Duodenal mucosa (tissue), 2 donors: ENCODE data around the gene MAP3K4.

Experiments
- H3K27ac ChIP-seq: one replicate; pipeline ENCODE4 v1.7.0; 2013; ENCODE audit warnings: low read depth, low read length
- H3K27me3 ChIP-seq, 2 donors: one replicate each; pipeline ENCODE4 v1.7.0; 2013; ENCODE audit warnings: low read length in 2 of 2, control low read depth in 1 of 2; ENCODE audit not compliant: insufficient read depth in 2 of 2, control insufficient read depth in 1 of 2
- H3K36me3 ChIP-seq, 2 donors: one replicate each; pipeline ENCODE4 v1.7.0; 2013; ENCODE audit warnings: low read length in 2 of 2, control low read depth in 1 of 2; ENCODE audit not compliant: insufficient read depth in 2 of 2, control insufficient read depth in 1 of 2
- H3K4me1 ChIP-seq, 2 donors: one replicate each; pipeline ENCODE4 v1.7.0; 2013; ENCODE audit warnings: low read length in 2 of 2, control low read depth in 1 of 2; ENCODE audit not compliant: insufficient read depth in 2 of 2, control insufficient read depth in 1 of 2
- H3K4me3 ChIP-seq, 2 donors: one replicate each; pipeline ENCODE4 v1.7.0; 2013; ENCODE audit warnings: low read length in 2 of 2, low read depth in 1 of 2
- H3K9ac ChIP-seq, 2 donors: one replicate each; pipeline ENCODE4 v1.7.0; 2013; ENCODE audit warnings: low read length in 2 of 2, low read depth in 1 of 2
- H3K9me3 ChIP-seq, 2 donors: one replicate each; pipeline ENCODE4 v1.7.0; 2013; ENCODE audit warnings: low read length in 2 of 2, control low read depth in 1 of 2; ENCODE audit not compliant: control insufficient read depth in 1 of 2

MAP3K4 gene

GRCh38 chr6:161139766-161140553, 148.4 kb downstream of the MAP3K4 start:
- no peaks in the 10 kb centered on the region for H3K36me3 ChIP-seq
- no peak overlapping the region for H3K4me3 ChIP-seq
- H3K9me3 ChIP-seq = no peaks in the 10 kb centered on the region
- no peak overlapping the region for H3K27ac ChIP-seq
- H3K4me1 ChIP-seq = no peaks in the 10 kb centered on the region
- H3K27me3 ChIP-seq = no peaks in the 10 kb centered on the region
- no peak overlapping the region for H3K9ac ChIP-seq

DNA sequence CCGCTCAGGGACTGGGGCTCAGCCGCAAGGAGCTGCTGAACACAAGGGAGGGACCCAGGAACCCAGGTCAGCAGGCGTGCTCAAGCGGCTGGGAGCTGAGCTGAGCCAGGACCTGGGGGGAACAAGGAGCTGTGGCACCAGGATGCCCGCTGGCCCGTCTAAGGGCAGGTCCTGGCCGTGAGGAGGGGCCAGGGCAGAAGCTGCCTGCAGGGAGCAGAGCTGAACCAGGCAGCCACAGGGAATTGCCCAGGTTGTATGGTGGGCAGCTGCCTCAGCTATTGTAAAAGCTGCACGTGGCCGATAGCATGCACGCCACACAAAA, 148.9 kb downstream of the MAP3K4 start:
- H3K4me3 ChIP-seq = no peak overlapping the region
- H3K36me3 ChIP-seq = no peaks in the 10 kb centered on the region
- H3K27ac ChIP-seq = no peak overlapping the region

DNA sequence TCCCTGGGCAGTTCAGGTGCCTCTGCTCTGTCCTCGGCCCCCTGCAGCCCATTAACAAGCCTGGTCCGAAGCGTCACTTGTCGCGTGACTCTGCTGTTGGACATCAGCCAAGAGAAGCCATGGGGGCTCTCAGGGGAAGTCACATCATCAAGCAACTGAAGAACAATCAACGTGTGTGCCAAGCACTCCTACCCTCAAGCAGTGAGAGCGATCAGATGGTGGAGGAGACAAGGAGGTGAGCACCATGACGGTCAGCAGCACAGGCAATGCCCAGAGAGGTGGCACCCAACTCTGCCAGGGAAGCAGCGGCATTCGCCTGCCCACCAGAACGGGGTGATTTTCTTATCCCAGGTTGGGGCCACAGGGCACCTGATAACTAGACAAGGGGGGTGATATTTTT, 149.6 kb downstream of the MAP3K4 start:
- no peak overlapping the region for H3K4me3 ChIP-seq
- H3K9me3 ChIP-seq = no peaks in the 10 kb centered on the region
- H3K27ac ChIP-seq = no peak overlapping the region
- no peaks in the 10 kb centered on the region for H3K36me3 ChIP-seq
- no peaks in the 10 kb centered on the region for H3K4me1 ChIP-seq
- H3K27me3 ChIP-seq = no peaks in the 10 kb centered on the region
- no peak overlapping the region for H3K9ac ChIP-seq

More for the DNA sequence above, 148.9 kb downstream of the MAP3K4 start:
- Histone ChIP-seq H3K9ac (no peak overlapping the region), H3K4me1 (no peaks in the 10 kb centered on the region), H3K27me3 (no peaks in the 10 kb centered on the region), H3K9me3 (no peaks in the 10 kb centered on the region)

- Histone ChIP-seq H3K9ac (no peak overlapping the region), H3K4me1 (no peaks in the 10 kb centered on the region), H3K36me3 (no peaks in the 10 kb centered on the region), H3K4me3 (no peak overlapping the region), H3K27ac (no peak overlapping the region), H3K27me3 (no peaks in the 10 kb centered on the region), H3K9me3 (no peaks in the 10 kb centered on the region)
Measured at GRCh38 chr6:161142957-161143296, 151.4 kb downstream of the MAP3K4 start.

- no peaks in the 10 kb centered on the region for H3K36me3 ChIP-seq
- H3K27me3 ChIP-seq = no peaks in the 10 kb centered on the region
- no peaks in the 10 kb centered on the region for H3K4me1 ChIP-seq
- no peak overlapping the region for H3K9ac ChIP-seq
- H3K4me3 ChIP-seq = no peak overlapping the region
- H3K27ac ChIP-seq = no peak overlapping the region
- no peaks in the 10 kb centered on the region for H3K9me3 ChIP-seq
Measured at GRCh38 chr6:161143663-161144430, 152.3 kb downstream of the MAP3K4 start.

GRCh38 chr6:161150136-161150535, 158.6 kb downstream of the MAP3K4 start:
- Histone ChIP-seq H3K4me3 (no peak overlapping the region), H3K4me1 (no peaks in the 10 kb centered on the region), H3K9me3 (no peaks in the 10 kb centered on the region), H3K9ac (no peak overlapping the region), H3K27me3 (no peaks in the 10 kb centered on the region), H3K36me3 (no peaks in the 10 kb centered on the region), H3K27ac (no peak overlapping the region)

- no peak overlapping the region for H3K9ac ChIP-seq
- H3K4me1 ChIP-seq = no peaks in the 10 kb centered on the region
- no peak overlapping the region for H3K27ac ChIP-seq
- no peaks in the 10 kb centered on the region for H3K27me3 ChIP-seq
- H3K9me3 ChIP-seq = no peaks in the 10 kb centered on the region
- H3K36me3 ChIP-seq = no peaks in the 10 kb centered on the region
- no peak overlapping the region for H3K4me3 ChIP-seq
Measured at GRCh38 chr6:161150566-161150965, 159.0 kb downstream of the MAP3K4 start.

GRCh38 chr6:161151059-161151645, 159.6 kb downstream of the MAP3K4 start:
- Histone ChIP-seq H3K4me3 (no peak overlapping the region), H3K9ac (no peak overlapping the region), H3K36me3 (no peaks in the 10 kb centered on the region), H3K27me3 (no peaks in the 10 kb centered on the region), H3K4me1 (no peaks in the 10 kb centered on the region), H3K27ac (no peak overlapping the region), H3K9me3 (no peaks in the 10 kb centered on the region)

GRCh38 chr6:161151660-161152526, 160.3 kb downstream of the MAP3K4 start:
- Histone ChIP-seq H3K27me3 (no peaks in the 10 kb centered on the region), H3K9me3 (no peaks in the 10 kb centered on the region), H3K4me3 (no peak overlapping the region), H3K4me1 (no peaks in the 10 kb centered on the region), H3K9ac (no peak overlapping the region), H3K27ac (no peak overlapping the region), H3K36me3 (no peaks in the 10 kb centered on the region)

DNA sequence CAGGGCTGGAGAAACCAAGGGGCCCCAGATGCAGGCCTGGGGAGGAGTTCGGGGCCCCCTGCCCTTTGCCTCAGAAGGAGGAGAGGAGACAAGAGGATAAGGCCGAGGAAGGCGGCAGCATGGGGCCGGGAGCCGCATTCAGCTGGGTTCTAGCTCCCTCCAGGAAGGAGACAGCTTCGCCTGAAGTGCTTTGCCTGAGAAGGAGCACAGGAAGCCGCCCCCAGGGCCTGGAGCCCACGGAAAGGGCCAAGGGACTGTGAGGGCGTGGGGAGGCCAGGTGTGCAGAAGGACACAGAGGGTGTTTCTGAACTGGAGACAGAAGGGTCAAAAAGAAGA, 160.9 kb downstream of the MAP3K4 start:
- Histone ChIP-seq H3K4me1 (no peaks in the 10 kb centered on the region), H3K36me3 (no peaks in the 10 kb centered on the region), H3K9me3 (no peaks in the 10 kb centered on the region), H3K27me3 (no peaks in the 10 kb centered on the region), H3K9ac (no peak overlapping the region), H3K27ac (no peak overlapping the region), H3K4me3 (no peak overlapping the region)
